Aorta (tissue), 5 donors: ENCODE results near the gene TMEM106C. TPM values are rescaled to one million over a fixed set of nuclear protein-coding genes. Genes with fewer than 3 reads are reported as not detected.
A peak's percentile ranks its signal among the peaks of the same experiment; 100 is the strongest.

Source experiments
- ATAC-seq: fragments of 200-7000 bp; cut with Tn5 transposase; one replicate; pipeline ENCODE4 v1.9.1; 2022; ENCODE audit warnings: moderate library complexity; ENCODE audit not compliant: low FRiP score
- DNase-seq, 2 donors: peaks; one replicate each; pipeline ENCODE4 v3.0.0-alpha.2; 2020
- H3K27ac ChIP-seq, 2 donors: one replicate each; pipeline ENCODE4 v1.5.1; 2013; ENCODE audit warnings: low read length in 2 of 2, mild to moderate bottlenecking in 2 of 2, moderate library complexity in 2 of 2, control low read depth in 1 of 2, inconsistent platforms in 1 of 2, low read depth in 1 of 2
- H3K27me3 ChIP-seq, 2 donors: one replicate each; pipeline ENCODE4 v1.6.1; 2013; ENCODE audit warnings: control low read depth in 1 of 2, low read length in 1 of 2, mild to moderate bottlenecking in 1 of 2, moderate library complexity in 1 of 2; ENCODE audit not compliant: insufficient read depth in 2 of 2, control insufficient read depth in 1 of 2
- H3K36me3 ChIP-seq, 2 donors: one replicate each; pipeline ENCODE4 v1.6.1; 2013; ENCODE audit warnings: control low read depth in 1 of 2, low read length in 1 of 2, mild to moderate bottlenecking in 1 of 2; ENCODE audit not compliant: insufficient read depth in 2 of 2, control insufficient read depth in 1 of 2
- H3K4me1 ChIP-seq, 2 donors: one replicate each; pipeline ENCODE4 v1.6.1; 2013; ENCODE audit warnings: low read length in 2 of 2, control low read depth in 1 of 2, mild to moderate bottlenecking in 1 of 2, moderate library complexity in 1 of 2; ENCODE audit not compliant: insufficient read depth in 2 of 2, control insufficient read depth in 1 of 2
- H3K4me3 ChIP-seq, 2 donors: one replicate each; pipeline ENCODE4 v1.5.1; 2013; ENCODE audit warnings: low read length in 2 of 2, control low read depth in 1 of 2, mild to moderate bottlenecking in 1 of 2
- H3K9me3 ChIP-seq: one replicate; pipeline ENCODE4 v1.6.1; 2013; ENCODE audit warnings: mild to moderate bottlenecking, low read length; ENCODE audit not compliant: control insufficient read depth
- WGBS, 2 donors: extraction: QIAGEN DNeasy Blood & Tissue Kit; methylation state at CpG; one replicate each; pipeline ENCODE4 v1.1.7; 2013; 5-methylcytosine and 5-hydroxymethylcytosine counted together
- intact Hi-C, 2 donors: fragments of 100-400 bp; cut with DNase I; formaldehyde crosslinking; loops; one replicate each; pipeline versions ENCODE4 v1.14.2 to v1.15.0; 2022
- polyA plus RNA-seq, 2 donors: library from polyadenylated mRNA; stranded (reverse); fragments of 200-250 nt; gene quantifications; one replicate each; pipeline ENCODE4 v1.2.3, GENCODE V29; 2013
- total RNA-seq, 2 donors: library from RNA; stranded (reverse); fragmentation: NEBNext Ultra II Directional; extraction: Animal tissue kit (Norgen Biotek cat#: 25700); gene quantifications; one replicate each; pipeline ENCODE4 v1.2.1, GENCODE V29; 2021
- donor health status: healthy with polysubstance abuse.
- donor health status: Bipolar disorder and iron deficiency.
- donor health status: DM: no; HTN: no; CAD: no.
- donor health status: DM: no; HTN: no; CAD: no.
- donor health status: DM: yes; HTN: yes; CAD: no.

The TMEM106C gene
- total and polyA plus RNA-seq, 4 donors = 56.3 to 220 (median 69.5) TPM

GRCh38 chr12:47986832-47987231, 23.4 kb downstream of the TMEM106C start:
- Histone ChIP-seq H3K4me1 (no peaks in the 10 kb centered on the region), H3K36me3 (no peaks in the 10 kb centered on the region), H3K9me3 (no peaks in the 10 kb centered on the region), H3K27ac (no peak overlapping the region), H3K27me3 (no peaks in the 10 kb centered on the region), H3K4me3 (no peak overlapping the region)
- no peak for DNase-seq
- intact Hi-C loops = no loop called here
- WGBS, 2 donors = 96% methylated on average over 5 of the region's 5 CpGs
- no peak for ATAC-seq

GRCh38 chr12:47987411-47988072, 24.1 kb downstream of the TMEM106C start:
- intact Hi-C loops = no loop called here
- no peak for ATAC-seq
- Histone ChIP-seq H3K27ac (no peak overlapping the region), H3K4me1 (no peaks in the 10 kb centered on the region), H3K9me3 (no peaks in the 10 kb centered on the region), H3K4me3 (no peak overlapping the region), H3K36me3 (no peaks in the 10 kb centered on the region), H3K27me3 (no peaks in the 10 kb centered on the region)
- 77 to 85% methylated on average over 14 of the region's 14 CpGs for WGBS, 2 donors
- no peak for DNase-seq

GRCh38 chr12:47988073-47989022, 25.0 kb downstream of the TMEM106C start:
- H3K27me3 ChIP-seq = no peaks in the 10 kb centered on the region
- DNase-seq (peak in 1 of 2 donors; percentile 47), ATAC-seq (no peak)
- intact Hi-C loops = no loop called here
- H3K9me3 ChIP-seq = no peaks in the 10 kb centered on the region
- no peaks in the 10 kb centered on the region for H3K36me3 ChIP-seq
- no peaks in the 10 kb centered on the region for H3K4me1 ChIP-seq
- 61% methylated on average over 15 of the region's 15 CpGs for WGBS, 2 donors
- no peak overlapping the region for H3K4me3 ChIP-seq
- H3K27ac ChIP-seq = no peak overlapping the region

- no peaks in the 10 kb centered on the region for H3K27me3 ChIP-seq
- 95 to 96% methylated on average over 8 of the region's 8 CpGs for WGBS, 2 donors
- H3K27ac ChIP-seq = no peak overlapping the region
- DNase-seq (no peak), ATAC-seq (no peak)
- no peaks in the 10 kb centered on the region for H3K4me1 ChIP-seq
- H3K9me3 ChIP-seq = no peaks in the 10 kb centered on the region
- H3K36me3 ChIP-seq = no peaks in the 10 kb centered on the region
- H3K4me3 ChIP-seq = no peak overlapping the region
- intact Hi-C loops = no loop called here
Measured at GRCh38 chr12:47989023-47989417, 25.6 kb downstream of the TMEM106C start.

GRCh38 chr12:47989666-47990065, 26.3 kb downstream of the TMEM106C start:
- intact Hi-C loops = no loop called here
- DNase-seq (peak in 1 of 2 donors; percentile 36), ATAC-seq (no peak)
- WGBS, 2 donors = 91 to 93% methylated on average over 12 of the region's 12 CpGs
- no peak overlapping the region for H3K4me3 ChIP-seq
- no peaks in the 10 kb centered on the region for H3K36me3 ChIP-seq
- H3K9me3 ChIP-seq = no peaks in the 10 kb centered on the region
- no peak overlapping the region for H3K27ac ChIP-seq
- no peaks in the 10 kb centered on the region for H3K27me3 ChIP-seq
- H3K4me1 ChIP-seq = no peaks in the 10 kb centered on the region

- no peaks in the 10 kb centered on the region for H3K4me1 ChIP-seq
- H3K27ac ChIP-seq = no peak overlapping the region
- intact Hi-C loops = no loop called here
- ATAC-seq (no peak), DNase-seq (peak in 1 of 2 donors; percentile 16)
- H3K36me3 ChIP-seq = no peaks in the 10 kb centered on the region
- H3K9me3 ChIP-seq = no peaks in the 10 kb centered on the region
- 93% methylated on average over 7 of the region's 7 CpGs for WGBS, 2 donors
- H3K4me3 ChIP-seq = no peak overlapping the region
- H3K27me3 ChIP-seq = no peaks in the 10 kb centered on the region
Measured at GRCh38 chr12:47990351-47991105, 27.1 kb downstream of the TMEM106C start.

GRCh38 chr12:47991106-47992061, 28.0 kb downstream of the TMEM106C start:
- H3K27ac ChIP-seq = no peak overlapping the region
- peak in 1 of 2 donors; percentile 67 for DNase-seq
- ATAC-seq = no peak
- H3K4me3 ChIP-seq = no peak overlapping the region
- WGBS, 2 donors = 55 to 63% methylated on average over 13 of the region's 13 CpGs
- no peaks in the 10 kb centered on the region for H3K36me3 ChIP-seq
- H3K9me3 ChIP-seq = no peaks in the 10 kb centered on the region
- no peaks in the 10 kb centered on the region for H3K27me3 ChIP-seq
- H3K4me1 ChIP-seq = no peaks in the 10 kb centered on the region
- intact Hi-C loops = no loop called here

- intact Hi-C loops = no loop called here
Measured at GRCh38 chr12:47992776-47993175, 29.4 kb downstream of the TMEM106C start.

More at GRCh38 chr12:47992776-47993175, 29.4 kb downstream of the TMEM106C start:
- H3K4me3 ChIP-seq = no peak overlapping the region
- H3K27ac ChIP-seq = no peak overlapping the region
- no peaks in the 10 kb centered on the region for H3K9me3 ChIP-seq
- no peaks in the 10 kb centered on the region for H3K4me1 ChIP-seq
- H3K27me3 ChIP-seq = no peaks in the 10 kb centered on the region
- ATAC-seq (no peak), DNase-seq (peak in 1 of 2 donors; percentile 20)
- no peaks in the 10 kb centered on the region for H3K36me3 ChIP-seq
- WGBS, 2 donors = 97 to 99% methylated on average over 10 of the region's 10 CpGs
